COLO668 (cell line): ENCODE measurements around the gene SCAMP5.

Experiments used
- DNase-seq: peaks from one replicate; lab custom pipeline; 2025; ENCODE audit not compliant: unreplicated experiment; lab: John Stamatoyannopoulos, UW

Gene SCAMP5

GRCh38 chr15:74976159-74976558, 19.2 kb upstream of the SCAMP5 start:
- no peak for DNase-seq

- no peak for DNase-seq
Measured at GRCh38 chr15:74977599-74977998, 17.8 kb upstream of the SCAMP5 start.

- no peak for DNase-seq
Measured at GRCh38 chr15:74978077-74978476, 17.3 kb upstream of the SCAMP5 start.

GRCh38 chr15:74978503-74978902, 16.9 kb upstream of the SCAMP5 start:
- peak; percentile 25 for DNase-seq

- no peak for DNase-seq
Measured at GRCh38 chr15:74982183-74982582, 13.2 kb upstream of the SCAMP5 start.

- peak; percentile 12 for DNase-seq
Measured at GRCh38 chr15:74983725-74984231, 11.6 kb upstream of the SCAMP5 start.

GRCh38 chr15:74988007-74988800, 7.2 kb upstream of the SCAMP5 start:
- peak; percentile 68 for DNase-seq

GRCh38 chr15:74989527-74989926, 5.8 kb upstream of the SCAMP5 start:
- DNase-seq = no peak

GRCh38 chr15:74992619-74993018, 2.7 kb upstream of the SCAMP5 start:
- DNase-seq = no peak

GRCh38 chr15:74994236-74994635, 1.1 kb upstream of the SCAMP5 start:
- DNase-seq = no peak

- no peak for DNase-seq
Measured at GRCh38 chr15:74994685-74995084, 678 bp upstream of the SCAMP5 start.

GRCh38 chr15:74995779-74996765, 709 bp downstream of the SCAMP5 start:
- DNase-seq = peak; percentile 77

GRCh38 chr15:74997141-74997540, 1.8 kb downstream of the SCAMP5 start:
- no peak for DNase-seq

GRCh38 chr15:74997543-74997942, 2.2 kb downstream of the SCAMP5 start:
- DNase-seq = no peak

GRCh38 chr15:75001310-75001709, 5.9 kb downstream of the SCAMP5 start:
- no peak for DNase-seq

GRCh38 chr15:75002398-75002797, 7.0 kb downstream of the SCAMP5 start:
- no peak for DNase-seq

- DNase-seq = no peak
Measured at GRCh38 chr15:75007216-75007615, 11.9 kb downstream of the SCAMP5 start.

GRCh38 chr15:75008221-75008625, 12.9 kb downstream of the SCAMP5 start:
- DNase-seq = no peak

- DNase-seq = no peak
Measured at GRCh38 chr15:75008629-75009326, 13.4 kb downstream of the SCAMP5 start.

GRCh38 chr15:75016431-75016830, 21.1 kb downstream of the SCAMP5 start:
- DNase-seq = no peak

- no peak for DNase-seq
Measured at GRCh38 chr15:75019916-75020315, 24.6 kb downstream of the SCAMP5 start.
